Measurements from ENCODE around the gene FAM20C.

The FAM20C gene

GRCh38 chr7:276230-276835, 84.0 kb downstream of the FAM20C start:
- DNase-seq (ENCODE audit: low read depth): no peak
- TF ChIP-seq CTCF (IDR thresholded peaks at IDR 0.05; ENCODE audit: low read length, missing control alignments): no peak
- no peak overlapping the region for H3K4me3 ChIP-seq (replicated peaks; ENCODE audit: low read depth, low read length)

- H3K4me3 ChIP-seq (replicated peaks; ENCODE audit: low read depth, low read length): no peak overlapping the region
- TF ChIP-seq CTCF (IDR thresholded peaks at IDR 0.05; ENCODE audit: low read length, missing control alignments): no peak
- DNase-seq (ENCODE audit: low read depth): no peak
Observed at GRCh38 chr7:277228-277627, 84.9 kb downstream of the FAM20C start.

GRCh38 chr7:278081-278480, 85.7 kb downstream of the FAM20C start:
- DNase-seq (ENCODE audit: low read depth): no peak
- TF ChIP-seq CTCF (IDR thresholded peaks at IDR 0.05; ENCODE audit: low read length, missing control alignments): no peak

GRCh38 chr7:279821-280220, 87.5 kb downstream of the FAM20C start:
- TF ChIP-seq CTCF (IDR thresholded peaks at IDR 0.05; ENCODE audit: low read length, missing control alignments): no peak
- no peak for DNase-seq (ENCODE audit: low read depth)

More at GRCh38 chr7:278081-278480, 85.7 kb downstream of the FAM20C start:
- H3K4me3 ChIP-seq (replicated peaks; ENCODE audit: low read depth, low read length): no peak overlapping the region

GRCh38 chr7:280461-280860, 88.1 kb downstream of the FAM20C start:
- DNase-seq (ENCODE audit: low read depth): no peak
- TF ChIP-seq CTCF (IDR thresholded peaks at IDR 0.05; ENCODE audit: low read length, missing control alignments): no peak
- no peak overlapping the region for H3K4me3 ChIP-seq (replicated peaks; ENCODE audit: low read depth, low read length)

More at GRCh38 chr7:279821-280220, 87.5 kb downstream of the FAM20C start:
- H3K4me3 ChIP-seq (replicated peaks; ENCODE audit: low read depth, low read length): no peak overlapping the region

GRCh38 chr7:281637-282036, 89.3 kb downstream of the FAM20C start:
- no peak for TF ChIP-seq CTCF (IDR thresholded peaks at IDR 0.05; ENCODE audit: low read length, missing control alignments)
- DNase-seq (ENCODE audit: low read depth): no peak
- H3K4me3 ChIP-seq (replicated peaks; ENCODE audit: low read depth, low read length): no peak overlapping the region

- no peak for DNase-seq (ENCODE audit: low read depth)
- H3K4me3 ChIP-seq (replicated peaks; ENCODE audit: low read depth, low read length): no peak overlapping the region
- TF ChIP-seq CTCF (IDR thresholded peaks at IDR 0.05; ENCODE audit: low read length, missing control alignments): no peak
Observed at GRCh38 chr7:282621-283020, 90.2 kb downstream of the FAM20C start.

Measured in fibroblast of pulmonary artery (primary cell).